Endodermal cell (in vitro differentiated cells): ENCODE data around the gene CNTNAP4. TPM values are rescaled to one million over a fixed set of nuclear protein-coding genes. Genes with fewer than 3 reads are reported as not detected.

Experiments
- DNase-seq: peaks from one replicate; pipeline ENCODE4 v3.0.0-alpha.2; 2017
- H3K27ac ChIP-seq: 2 replicates; pipeline ENCODE4 v1.5.1; 2013; ENCODE audit warnings: mild to moderate bottlenecking, low read depth, low read length, moderate library complexity
- H3K27me3 ChIP-seq: 2 replicates; pipeline ENCODE4 v1.6.1; 2013; ENCODE audit warnings: mild to moderate bottlenecking, low read length, moderate library complexity; ENCODE audit not compliant: insufficient read depth, control insufficient read depth, poor library complexity, severe bottlenecking
- H3K36me3 ChIP-seq: 2 replicates; pipeline ENCODE4 v1.7.0; 2013; ENCODE audit warnings: mild to moderate bottlenecking, low read length, moderate library complexity; ENCODE audit not compliant: control insufficient read depth, insufficient read depth
- H3K4me1 ChIP-seq: one replicate; pipeline ENCODE4 v1.7.0; 2013; ENCODE audit warnings: low read length; ENCODE audit not compliant: control insufficient read depth, insufficient read depth
- H3K4me3 ChIP-seq: 2 replicates; pipeline ENCODE4 v1.5.1; 2013; ENCODE audit warnings: mild to moderate bottlenecking, low read length, moderate library complexity
- H3K9ac ChIP-seq: 2 replicates; pipeline ENCODE4 v1.6.1; 2013; ENCODE audit warnings: mild to moderate bottlenecking, low read length, moderate library complexity; ENCODE audit not compliant: poor library complexity, severe bottlenecking; ENCODE audit errors: extremely low read depth
- H3K9me3 ChIP-seq: 2 replicates; pipeline ENCODE4 v1.6.1; 2013; ENCODE audit warnings: mild to moderate bottlenecking, low read length, moderate library complexity; ENCODE audit not compliant: control insufficient read depth
- H3K27ac Mint-ChIP-seq: 2 replicates; pipeline ENCODE4 v1.8.0; 2020; ENCODE audit warnings: mixed read lengths
- H3K27me3 Mint-ChIP-seq: 2 replicates; pipeline ENCODE4 v1.8.0; 2021; ENCODE audit warnings: mild to moderate bottlenecking, mixed read lengths; ENCODE audit not compliant: insufficient read depth
- H3K36me3 Mint-ChIP-seq: 2 replicates; pipeline ENCODE4 v1.8.0; 2020; ENCODE audit warnings: low read depth, mixed read lengths
- H3K4me1 Mint-ChIP-seq: 2 replicates; pipeline ENCODE4 v1.8.0; 2020; ENCODE audit warnings: mixed read lengths
- H3K4me3 Mint-ChIP-seq: 2 replicates; pipeline ENCODE4 v1.8.0; 2020; ENCODE audit warnings: mild to moderate bottlenecking, moderate library complexity, mixed read lengths
- H3K9me3 Mint-ChIP-seq: 2 replicates; pipeline ENCODE4 v1.8.0; 2020; ENCODE audit warnings: mild to moderate bottlenecking, mixed read lengths
- CTCF ChIP-seq: fragments of 200-600 bp; sonication (generic); conservative IDR thresholded peaks from 2 replicates; pipeline ENCODE4 v1.5.0; 2021; ENCODE audit warnings: antibody characterized with exemption, mild to moderate bottlenecking
- WGBS, 2 experiments: methylation state at CpG; one replicate each; pipeline versions ENCODE4 v1.1.5 to v1.1.7; 2013; ENCODE audit warnings: missing lambda C conversion rate in 2 of 2, mixed read lengths in 1 of 2; ENCODE audit not compliant: insufficient coverage in 1 of 2, insufficient read length in 1 of 2; 5-methylcytosine and 5-hydroxymethylcytosine counted together
- total RNA-seq, 2 donors: library from RNA; stranded (reverse); fragmentation: NEBNext Ultra II Directional in 1 of 2; extraction: Animal tissue kit (Norgen Biotek cat#: 25700) in 1 of 2; gene quantifications; 2 replicates in 1 of 2; 3 replicates in 1 of 2; pipeline ENCODE4 v1.2.1, GENCODE V29; 2021

Gene CNTNAP4
- total RNA-seq, 2 donors from 2014 or later, result 0.24 to 0.55 TPM

GRCh38 chr16:76265434-76266045, 11.7 kb upstream of the CNTNAP4 start:
- H3K9me3 Mint-ChIP-seq, result peaks cover 2% of the 10 kb centered on the region
- peaks cover 9% of the 10 kb centered on the region for H3K27me3 Mint-ChIP-seq
- H3K9ac ChIP-seq, result no peak overlapping the region
- peaks cover 4% of the 10 kb centered on the region for H3K36me3 Mint-ChIP-seq
- H3K27ac Mint-ChIP-seq, result no peak overlapping the region
- H3K4me1 ChIP-seq, result no peaks in the 10 kb centered on the region
- H3K27me3 ChIP-seq, result no peaks in the 10 kb centered on the region
- peak; percentile 84 for TF ChIP-seq CTCF
- WGBS, 2 experiments, result 20 to 27% methylated on average over 2 of the region's 2 CpGs
- H3K27ac ChIP-seq, result no peak overlapping the region
- DNase-seq, result peak; percentile 94
- no peaks in the 10 kb centered on the region for H3K4me1 Mint-ChIP-seq
- no peaks in the 10 kb centered on the region for H3K36me3 ChIP-seq
- H3K4me3 Mint-ChIP-seq, result no peak overlapping the region
- H3K9me3 ChIP-seq, result peaks cover 17% of the 10 kb centered on the region
- no peak overlapping the region for H3K4me3 ChIP-seq

GRCh38 chr16:76268824-76269223, 8.4 kb upstream of the CNTNAP4 start:
- no peaks in the 10 kb centered on the region for H3K4me1 ChIP-seq
- H3K4me3 ChIP-seq, result no peak overlapping the region
- no peaks in the 10 kb centered on the region for H3K27me3 ChIP-seq
- no peak for TF ChIP-seq CTCF
- peaks cover 34% of the 10 kb centered on the region for H3K9me3 ChIP-seq
- no peak overlapping the region for H3K27ac ChIP-seq
- no peak for DNase-seq
- Mint-ChIP-seq H3K9me3 (peaks cover 13% of the 10 kb centered on the region), H3K27me3 (peaks cover 14% of the 10 kb centered on the region), H3K36me3 (peaks cover 4% of the 10 kb centered on the region), H3K27ac (no peak overlapping the region), H3K4me3 (no peak overlapping the region), H3K4me1 (no peaks in the 10 kb centered on the region)
- no peak overlapping the region for H3K9ac ChIP-seq
- 100% methylated on average over 1 of the region's 1 CpG for WGBS, 2 experiments
- H3K36me3 ChIP-seq, result no peaks in the 10 kb centered on the region

- DNase-seq, result no peak
- Mint-ChIP-seq H3K9me3 (no peaks in the 10 kb centered on the region), H3K27ac (no peak overlapping the region), H3K4me1 (no peaks in the 10 kb centered on the region), H3K4me3 (no peak overlapping the region), H3K36me3 (no peaks in the 10 kb centered on the region), H3K27me3 (peaks cover 29% of the 10 kb centered on the region)
- WGBS, 2 experiments, result 67 to 77% methylated on average over 9 of the region's 9 CpGs
- no peak overlapping the region for H3K9ac ChIP-seq
- no peak overlapping the region for H3K4me3 ChIP-seq
- H3K36me3 ChIP-seq, result no peaks in the 10 kb centered on the region
- no peak overlapping the region for H3K27ac ChIP-seq
- H3K4me1 ChIP-seq, result peaks cover 4% of the 10 kb centered on the region
- no peak for TF ChIP-seq CTCF
- H3K9me3 ChIP-seq, result peaks cover under 1% of the 10 kb centered on the region
- H3K27me3 ChIP-seq, result peaks cover 13% of the 10 kb centered on the region
Measured at GRCh38 chr16:76277460-76278030, 344 bp downstream of the CNTNAP4 start.
